HT1080 (cell line): ENCODE data around the gene SLC19A1. TPM values are rescaled to one million over a fixed set of nuclear protein-coding genes. Genes with fewer than 3 reads are reported as not detected.

Experiments used
- DNase-seq: peaks from one replicate; pipeline ENCODE4 v3.0.0-alpha.2; 2015; ENCODE audit warnings: low read depth
- total RNA-seq: library from RNA; depleted of rRNA; stranded (reverse); fragments of >200 nt; shearing (Covaris generic); gene quantifications from 2 replicates; pipeline ENCODE4 v1.2.3, GENCODE V29; 2014

The SLC19A1 gene
- total RNA-seq, 1 experiment from 2014 or later: 46.8 TPM

DNA sequence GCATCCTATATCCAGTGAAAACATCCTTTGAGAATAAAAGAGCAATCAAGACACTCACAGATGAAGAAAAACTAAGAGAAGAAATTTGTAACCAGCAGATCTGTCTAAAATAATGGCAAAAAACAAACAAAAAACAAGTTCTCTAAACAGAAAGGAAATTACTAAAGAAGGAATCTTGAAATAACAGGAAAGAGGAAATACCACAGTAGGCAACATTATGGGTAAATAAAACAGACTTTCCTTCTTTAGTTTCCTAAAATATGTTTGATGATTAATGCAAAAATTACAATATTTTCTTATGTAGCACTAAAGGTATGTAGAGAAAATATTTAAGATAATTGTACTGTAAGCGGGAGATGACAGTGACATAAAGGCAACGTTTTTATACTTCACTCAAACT is 23.5 kb downstream of the SLC19A1 start:
- DNase-seq: no peak

- DNase-seq: no peak
Observed at GRCh38 chr21:45517249-45518065, 24.8 kb downstream of the SLC19A1 start.

GRCh38 chr21:45516671-45517151 is 25.5 kb downstream of the SLC19A1 start:
- DNase-seq: no peak

GRCh38 chr21:45516071-45516670 is 26.1 kb downstream of the SLC19A1 start:
- DNase-seq: no peak

GRCh38 chr21:45515241-45516061 is 26.8 kb downstream of the SLC19A1 start:
- DNase-seq: no peak

DNA sequence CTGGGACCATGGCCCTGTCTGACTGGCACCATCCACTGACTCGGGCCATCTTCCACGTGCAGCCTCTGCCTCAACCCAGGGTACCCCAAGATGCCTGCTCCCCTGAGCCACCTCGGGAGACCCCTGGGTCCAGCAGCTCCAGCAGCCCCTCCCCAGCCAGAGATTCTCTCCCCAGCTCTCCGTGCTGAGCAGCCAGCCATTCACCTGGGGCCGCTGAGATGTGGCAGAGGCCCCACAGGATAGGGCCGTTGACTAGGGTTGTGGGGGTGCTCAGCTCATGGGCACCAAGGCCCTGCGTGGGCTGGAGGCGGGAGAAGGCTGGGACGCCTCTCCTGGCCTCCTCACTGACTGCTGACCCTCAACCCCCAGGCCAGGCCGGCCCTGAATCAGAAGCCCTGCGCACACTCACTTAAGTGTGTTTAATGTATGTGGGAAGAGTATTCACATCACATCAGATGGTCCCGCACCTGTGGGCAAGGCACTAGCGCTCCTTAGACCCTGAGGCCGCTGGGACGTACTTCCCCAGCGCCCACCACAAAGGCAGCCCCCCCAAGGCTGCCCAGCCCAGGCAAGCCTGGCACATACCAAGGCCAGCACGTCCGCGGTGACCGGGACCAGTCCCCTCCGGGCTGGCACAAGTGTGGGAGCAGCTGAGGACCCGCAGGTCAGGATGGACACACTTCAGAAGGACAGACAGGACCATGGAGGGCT is 27.8 kb downstream of the SLC19A1 start:
- no peak for DNase-seq

GRCh38 chr21:45513741-45514310 is 28.4 kb downstream of the SLC19A1 start:
- DNase-seq: no peak

DNA sequence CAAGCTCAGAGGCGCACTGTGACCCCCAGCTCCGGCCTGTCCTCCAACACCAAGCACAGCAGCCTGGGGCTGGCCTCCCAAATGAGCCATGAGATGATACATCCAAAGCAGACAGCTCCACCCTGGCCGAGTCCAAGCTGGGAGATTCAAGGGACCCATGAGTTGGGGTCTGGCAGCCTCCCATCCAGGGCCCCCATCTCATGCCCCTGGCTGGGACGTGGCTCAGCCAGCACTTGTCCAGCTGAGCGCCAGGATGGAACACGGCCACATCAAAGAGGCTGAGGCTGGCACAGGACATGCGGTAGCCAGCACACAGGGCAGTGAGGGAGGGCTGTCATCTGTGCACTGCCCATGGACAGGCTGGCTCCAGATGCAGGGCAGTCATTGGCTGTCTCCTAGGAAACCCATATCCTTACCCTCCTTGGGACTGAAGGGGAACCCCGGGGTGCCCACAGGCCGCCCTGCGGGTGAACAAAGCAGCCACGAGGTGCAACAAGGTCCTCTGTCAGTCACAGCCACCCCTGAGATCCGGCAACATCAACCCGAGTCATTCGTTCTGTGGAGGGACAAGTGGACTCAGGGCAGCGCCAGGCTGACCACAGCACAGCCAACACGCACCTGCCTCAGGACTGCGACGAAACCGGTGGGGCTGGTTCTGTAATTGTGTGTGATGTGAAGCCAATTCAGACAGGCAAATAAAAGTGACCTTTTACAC is 29.1 kb downstream of the SLC19A1 start:
- no peak for DNase-seq

DNA sequence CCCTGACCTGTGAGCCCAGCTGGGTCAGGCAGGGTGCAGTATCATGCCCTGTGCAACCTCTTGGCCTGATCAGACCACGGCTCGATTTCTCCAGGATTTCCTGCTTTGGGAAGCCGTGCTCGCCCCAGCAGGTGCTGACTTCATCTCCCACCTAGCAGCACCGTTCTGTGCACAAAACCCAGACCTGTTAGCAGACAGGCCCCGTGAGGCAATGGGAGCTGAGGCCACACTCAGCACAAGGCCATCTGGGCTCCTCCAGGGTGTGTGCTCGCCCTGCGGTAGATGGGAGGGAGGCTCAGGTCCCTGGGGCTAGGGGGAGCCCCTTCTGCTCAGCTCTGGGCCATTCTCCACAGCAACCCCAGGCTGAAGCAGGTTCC is 29.6 kb downstream of the SLC19A1 start:
- DNase-seq: no peak

- no peak for DNase-seq
Observed at GRCh38 chr21:45511661-45512431, 30.4 kb downstream of the SLC19A1 start.

DNA sequence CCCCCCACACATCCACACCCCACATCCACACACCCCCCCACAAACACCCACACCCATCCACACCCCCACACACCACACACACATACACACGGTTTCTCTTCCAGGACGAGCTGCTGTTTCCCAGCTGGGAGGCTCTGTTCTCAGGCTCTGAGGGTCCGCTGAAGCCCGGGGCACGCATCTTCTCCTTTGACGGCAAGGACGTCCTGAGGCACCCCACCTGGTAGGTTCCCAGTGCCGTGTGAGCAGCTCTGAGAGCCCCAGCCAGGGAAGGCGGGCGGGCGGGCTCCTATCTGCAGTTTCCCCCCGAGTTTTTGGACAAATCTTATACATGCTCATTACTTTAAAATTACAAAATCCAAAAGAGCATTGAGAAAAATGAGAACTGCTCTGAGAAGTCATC is 31.2 kb downstream of the SLC19A1 start:
- DNase-seq: no peak

- no peak for DNase-seq
Observed at GRCh38 chr21:45510466-45510955, 31.7 kb downstream of the SLC19A1 start.

- DNase-seq: no peak
Observed at GRCh38 chr21:45509566-45510465, 32.4 kb downstream of the SLC19A1 start.

DNA sequence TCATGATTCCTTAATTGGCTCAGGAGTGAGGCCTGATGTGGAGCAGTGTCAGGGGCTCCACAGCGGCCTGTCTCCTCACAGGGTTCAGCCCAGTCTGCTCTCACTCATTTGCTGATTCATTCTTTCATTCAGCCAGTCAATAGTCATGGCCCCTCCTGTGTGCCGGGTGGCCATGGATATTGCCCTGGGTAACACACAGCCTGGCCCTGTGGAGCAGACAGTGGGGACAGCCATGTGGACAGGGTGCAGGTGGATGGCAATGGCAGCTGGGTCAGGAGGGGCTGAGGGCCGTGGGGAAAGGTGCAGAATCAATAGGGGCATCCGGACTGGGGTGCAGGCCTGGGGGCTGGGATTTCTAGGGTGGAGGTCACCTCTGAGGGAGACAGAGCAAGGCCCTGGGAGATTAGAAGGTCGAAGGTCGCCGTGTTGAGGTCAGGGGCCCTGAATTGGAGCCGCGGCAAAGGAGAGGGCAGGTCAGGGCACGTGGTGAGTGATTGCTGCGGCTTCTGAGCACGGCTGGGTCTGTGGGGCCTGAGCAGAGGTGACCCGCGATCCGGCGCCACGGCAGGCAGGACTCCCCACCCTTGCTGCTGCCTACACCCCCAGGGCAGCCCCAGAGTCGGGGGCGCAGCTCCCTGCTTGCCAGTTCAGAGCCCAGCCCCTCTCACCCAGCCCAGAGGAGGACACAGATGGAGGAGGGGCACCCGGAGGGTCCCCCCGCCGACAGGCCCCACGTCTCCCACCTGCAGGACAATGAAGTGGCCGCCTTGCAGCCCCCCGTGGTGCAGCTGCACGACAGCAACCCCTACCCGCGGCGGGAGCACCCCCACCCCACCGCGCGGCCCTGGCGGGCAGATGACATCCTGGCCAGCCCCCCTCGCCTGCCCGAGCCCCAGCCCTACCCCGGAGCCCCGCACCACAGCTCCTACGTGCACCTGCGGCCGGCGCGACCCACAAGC is 33.4 kb downstream of the SLC19A1 start:
- no peak for DNase-seq

DNA sequence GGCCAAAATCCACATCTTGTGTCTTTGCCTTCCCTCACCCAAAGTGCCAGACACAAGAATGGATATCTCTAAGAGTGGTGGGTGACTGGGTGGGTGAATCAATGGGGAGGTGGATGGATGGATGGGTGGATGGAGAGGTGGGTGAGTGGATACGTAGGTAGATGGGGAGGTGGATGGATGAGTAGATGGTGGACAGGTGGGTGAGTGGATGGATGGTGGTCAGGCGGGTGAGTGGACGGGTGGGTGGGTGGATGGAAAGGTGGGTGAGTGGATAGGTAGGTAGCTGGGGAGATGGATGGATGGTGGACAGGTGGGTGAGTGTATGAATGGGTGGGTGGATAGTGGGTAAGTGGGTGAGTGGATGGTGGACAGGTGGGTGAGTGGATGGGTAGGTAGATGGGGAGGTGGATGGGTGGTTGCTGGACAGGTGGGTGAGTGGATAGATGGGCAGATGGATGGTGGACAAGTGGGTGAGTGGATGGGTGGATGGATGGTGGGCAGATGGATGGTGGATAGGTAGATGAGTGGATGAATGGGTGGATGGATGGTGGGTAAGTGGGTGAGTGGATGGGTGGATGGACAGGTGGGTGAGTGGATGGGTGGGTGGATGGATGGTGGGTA is 34.2 kb downstream of the SLC19A1 start:
- DNase-seq: no peak

GRCh38 chr21:45507523-45507875 is 34.7 kb downstream of the SLC19A1 start:
- DNase-seq: no peak
